ENCODE measurements around the gene GAP43.
A peak's percentile ranks its signal among the peaks of the same experiment; 100 is the strongest.

The GAP43 gene

DNA sequence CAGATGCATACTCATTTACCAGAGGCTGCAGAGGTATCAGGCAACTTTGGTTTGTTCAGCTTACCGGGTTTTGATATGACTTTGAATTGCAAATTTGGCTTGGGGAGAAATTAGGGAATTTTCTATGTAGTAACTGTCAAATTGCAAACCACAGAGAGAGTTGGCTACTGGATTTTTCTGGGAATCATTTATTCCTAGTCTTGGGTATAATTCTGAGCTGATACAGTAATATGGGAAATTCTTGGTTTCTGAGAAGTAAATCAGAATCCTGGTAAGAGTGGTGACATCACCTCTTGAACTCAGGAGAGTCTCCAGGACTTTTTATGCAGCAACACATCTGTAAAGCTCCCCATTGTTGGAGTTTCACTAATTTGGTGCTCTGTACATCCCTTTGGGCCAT, 39.0 kb downstream of the GAP43 start:
- no peak for DNase-seq (ENCODE audit: low read depth)

DNA sequence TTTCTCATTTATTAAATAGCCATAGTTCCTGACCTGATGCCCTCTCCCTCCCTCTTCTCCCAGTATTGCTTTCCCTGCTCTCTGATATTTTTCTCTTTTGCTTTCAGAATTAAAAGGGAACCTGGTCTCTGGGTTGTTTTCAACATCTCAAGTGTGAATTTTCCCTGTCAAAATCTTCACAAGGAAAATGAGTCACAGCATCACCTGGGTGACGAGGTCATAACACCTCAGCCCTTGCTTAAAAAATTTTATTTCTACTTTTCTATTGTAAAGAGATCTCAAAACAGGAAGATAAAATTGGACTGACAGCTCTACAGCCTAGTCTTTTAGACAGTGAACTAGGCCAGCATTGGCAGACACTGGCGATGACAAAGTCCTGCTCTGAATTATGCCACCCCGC, 40.1 kb downstream of the GAP43 start:
- DNase-seq (ENCODE audit: low read depth), result no peak

DNA sequence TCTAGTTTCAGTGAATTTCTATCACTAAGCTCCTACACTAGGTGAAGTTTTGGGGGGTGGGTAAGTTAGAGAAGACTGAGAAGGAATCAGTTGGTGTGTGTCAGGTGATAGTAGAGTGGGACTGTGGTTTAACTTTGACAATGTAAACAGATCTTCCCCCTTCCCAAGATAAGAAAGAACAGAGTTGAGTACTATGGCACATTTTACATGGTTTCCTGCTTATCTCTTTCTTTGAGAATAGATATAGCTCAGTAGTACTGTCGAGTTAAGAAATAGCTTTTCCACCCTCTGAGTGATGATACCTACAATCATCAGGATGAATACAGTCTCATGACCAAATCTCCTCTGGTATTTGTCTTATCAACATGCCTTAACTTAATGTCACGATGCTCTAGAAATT, 42.8 kb downstream of the GAP43 start:
- no peak for DNase-seq (ENCODE audit: low read depth)

DNA sequence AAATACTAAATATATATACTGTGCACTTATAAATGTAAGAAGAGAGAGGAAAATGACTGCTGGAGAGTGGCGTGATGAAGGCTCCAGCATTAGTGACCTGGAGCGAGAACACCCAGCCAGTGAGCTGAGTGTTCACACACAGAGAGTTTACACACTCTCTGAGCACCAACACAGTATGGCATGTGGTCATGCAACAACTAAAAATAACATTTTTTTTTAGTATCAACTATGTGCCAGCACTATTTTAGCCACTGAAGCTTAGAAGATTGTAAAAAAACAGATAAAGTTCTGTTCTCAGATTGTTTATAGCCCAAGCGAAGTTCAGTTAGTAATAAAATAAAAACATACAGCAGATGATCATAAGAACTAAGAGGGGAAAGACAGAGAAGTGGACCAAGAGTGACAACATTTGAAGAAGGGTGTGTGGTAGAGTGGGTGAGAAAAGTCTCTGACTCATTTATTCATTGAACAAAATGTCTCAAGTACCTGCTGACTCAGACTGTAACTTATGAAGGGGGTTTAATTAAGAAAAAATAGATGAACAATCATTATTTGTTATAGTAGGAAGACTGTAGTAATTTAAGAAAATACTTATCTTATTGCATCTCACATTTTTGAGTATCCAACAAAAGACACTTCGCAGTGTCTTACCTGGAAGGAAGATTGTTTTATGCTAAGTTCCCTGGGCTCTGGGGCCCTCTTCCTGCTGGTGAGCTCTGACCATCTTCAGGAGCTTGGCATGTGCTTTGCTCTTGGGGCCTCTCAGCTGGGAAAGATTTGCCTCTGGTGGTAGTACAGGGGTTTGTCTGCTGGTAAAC, 43.8 kb downstream of the GAP43 start:
- no peak for DNase-seq (ENCODE audit: low read depth)

DNA sequence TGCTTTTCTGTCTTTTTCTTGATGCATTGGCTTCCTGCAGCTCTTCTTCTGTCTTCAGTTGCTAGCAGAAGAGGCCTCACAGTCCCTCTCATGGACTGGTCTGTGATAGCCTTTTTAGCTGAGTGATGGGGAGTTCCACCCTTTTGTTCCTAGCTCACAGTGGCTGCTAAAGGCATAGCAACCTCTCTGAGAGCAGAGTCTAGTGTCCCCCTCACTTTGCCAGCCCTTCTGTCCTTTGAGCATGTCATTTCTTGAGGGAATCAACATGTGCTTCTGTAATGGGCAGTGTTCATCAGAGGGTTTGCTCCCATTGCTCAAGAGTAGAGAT, 44.4 kb downstream of the GAP43 start:
- DNase-seq (ENCODE audit: low read depth), result no peak

DNA sequence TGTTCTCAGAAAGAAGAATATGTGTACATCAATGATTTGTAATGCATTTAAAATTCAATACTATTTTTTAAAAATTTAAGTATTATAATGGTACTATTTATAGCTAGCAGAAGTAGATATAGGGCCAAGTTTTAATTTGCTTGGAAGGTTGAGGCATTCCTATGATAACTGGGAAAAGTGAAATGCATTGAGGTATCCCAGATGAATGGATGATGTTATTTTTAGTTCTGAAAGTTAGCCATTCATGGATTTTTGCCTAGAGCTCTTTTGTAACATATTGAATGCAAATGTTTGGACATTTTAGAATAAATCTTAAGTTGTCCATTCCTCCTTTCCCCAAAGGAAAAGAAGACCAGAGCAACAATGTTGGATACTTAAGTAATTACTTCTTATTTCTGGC, 47.6 kb downstream of the GAP43 start:
- no peak for DNase-seq (ENCODE audit: low read depth)

DNA sequence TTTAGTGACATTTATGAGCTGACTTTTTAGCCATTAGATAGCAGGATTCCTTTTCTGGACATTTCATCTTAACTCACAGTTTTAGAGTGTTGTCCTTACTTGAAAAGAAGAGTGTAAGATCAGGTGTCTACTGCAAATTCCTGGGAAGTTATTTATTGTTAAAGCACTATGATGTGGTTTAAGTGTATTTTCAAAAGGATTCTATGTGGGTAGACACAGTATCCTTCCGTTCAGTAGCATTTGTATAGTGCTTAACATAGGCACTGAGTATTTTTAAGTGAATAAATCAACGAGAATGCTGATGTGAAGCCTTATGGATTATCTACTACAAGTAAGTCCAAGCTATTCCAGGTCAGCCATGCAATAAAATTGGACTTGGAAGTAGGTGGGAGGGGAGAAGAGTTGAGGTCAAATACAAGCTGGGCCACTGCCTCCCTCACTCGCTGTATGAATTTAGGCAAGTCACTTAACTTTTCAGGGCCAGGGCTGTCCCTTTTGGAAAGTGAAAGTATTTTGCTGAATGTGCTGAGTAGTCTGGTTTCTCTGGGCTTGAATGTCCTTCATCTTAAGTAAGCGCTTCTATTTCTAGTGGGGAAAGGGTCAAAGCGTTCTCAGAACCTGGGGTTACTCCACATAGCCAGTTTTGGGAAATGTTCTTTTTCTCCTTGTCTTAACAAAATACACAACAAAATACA, 48.6 kb downstream of the GAP43 start:
- no peak for DNase-seq (ENCODE audit: low read depth)

DNA sequence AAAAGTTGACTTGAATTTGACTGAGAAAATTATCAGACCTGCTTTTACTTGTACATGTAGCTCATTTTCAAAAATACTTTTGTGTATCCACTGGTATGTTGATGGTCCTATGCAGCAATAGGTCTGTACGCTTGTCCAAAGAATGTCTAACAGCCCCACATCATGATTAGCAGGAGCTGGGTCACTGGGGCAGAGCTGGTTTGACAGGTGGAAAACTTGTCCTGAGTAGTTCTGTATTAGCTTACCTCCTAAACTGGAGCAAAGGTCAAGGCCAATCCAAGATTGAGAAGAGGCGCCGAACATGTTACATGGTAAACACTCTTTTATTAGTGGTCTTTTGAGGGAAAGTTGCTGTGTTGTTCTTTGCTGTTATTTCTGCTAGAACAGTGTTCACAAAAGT, 50.6 kb downstream of the GAP43 start:
- no peak for DNase-seq (ENCODE audit: low read depth)

DNA sequence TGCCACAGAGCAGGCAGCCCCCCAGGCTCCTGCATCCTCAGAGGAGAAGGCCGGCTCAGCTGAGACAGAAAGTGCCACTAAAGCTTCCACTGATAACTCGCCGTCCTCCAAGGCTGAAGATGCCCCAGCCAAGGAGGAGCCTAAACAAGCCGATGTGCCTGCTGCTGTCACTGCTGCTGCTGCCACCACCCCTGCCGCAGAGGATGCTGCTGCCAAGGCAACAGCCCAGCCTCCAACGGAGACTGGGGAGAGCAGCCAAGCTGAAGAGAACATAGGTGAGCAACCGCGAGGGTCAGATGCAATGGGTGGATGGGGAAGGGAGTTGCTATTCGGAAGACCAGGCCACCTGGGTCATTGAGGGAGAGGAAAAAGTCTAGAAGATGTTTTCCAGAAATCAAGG, 53.0 kb downstream of the GAP43 start:
- no peak for DNase-seq (ENCODE audit: low read depth)

DNA sequence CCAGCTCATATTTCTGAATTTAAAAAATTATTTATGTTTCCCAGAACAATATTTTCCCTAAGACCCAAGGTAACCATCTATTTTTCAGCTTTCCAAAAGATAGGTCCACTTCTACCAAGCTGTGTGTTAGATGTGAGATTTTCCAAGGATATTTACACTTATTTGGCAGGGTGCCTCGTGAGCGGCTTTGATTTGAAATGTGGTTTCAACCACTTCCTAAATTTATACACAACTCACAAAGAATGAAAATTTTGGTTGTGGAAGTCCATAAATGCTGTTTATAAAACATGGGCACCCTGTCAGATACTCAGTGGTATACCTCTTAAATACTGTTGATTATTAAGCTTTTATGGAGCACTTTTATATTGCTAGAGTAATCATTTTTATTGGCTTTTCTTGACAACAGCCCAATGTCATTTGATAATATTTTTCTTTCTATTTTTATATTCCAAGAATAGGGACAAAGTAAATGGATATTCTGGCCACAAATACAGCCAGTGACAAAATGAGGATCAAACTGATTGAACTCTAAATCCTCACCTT, 57.6 kb downstream of the GAP43 start:
- DNase-seq (ENCODE audit: low read depth), result no peak

DNA sequence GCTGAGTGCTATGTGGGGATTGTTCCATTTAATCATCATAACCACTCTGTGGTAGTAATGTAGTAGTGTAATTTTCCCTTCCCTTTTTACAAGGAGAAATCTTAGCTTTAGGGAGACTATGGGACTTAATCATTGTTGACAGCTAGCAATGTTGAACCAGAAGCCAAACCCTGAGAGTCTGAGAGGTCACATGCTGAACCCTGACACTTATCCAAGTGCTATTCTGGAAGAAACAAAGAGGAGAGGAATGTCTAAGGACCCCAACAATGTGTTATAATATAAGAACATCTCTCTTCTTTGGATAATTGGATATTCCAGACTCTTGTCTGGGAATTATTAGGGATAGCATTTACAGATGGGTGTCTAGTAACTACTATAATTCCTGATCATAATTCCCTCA, 58.4 kb downstream of the GAP43 start:
- DNase-seq (ENCODE audit: low read depth), result no peak

DNA sequence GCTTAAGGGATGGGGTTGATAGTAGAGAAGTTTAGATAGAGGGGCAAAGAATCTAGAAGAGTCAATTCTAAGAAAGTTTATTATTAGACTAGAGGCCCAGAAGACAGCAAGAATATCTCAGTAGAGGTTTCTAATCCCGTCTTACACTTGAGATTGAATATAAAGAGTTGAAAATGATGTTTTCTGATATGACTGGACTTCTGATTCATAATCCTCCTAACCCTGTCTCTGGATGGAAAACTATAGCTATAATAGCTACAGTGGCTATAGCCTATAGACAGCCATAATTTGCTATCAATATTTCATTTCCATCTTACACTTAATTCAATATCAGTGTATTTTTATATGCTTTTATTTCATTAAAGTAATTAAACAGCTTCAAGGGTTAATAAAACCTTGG, 60.0 kb downstream of the GAP43 start:
- DNase-seq (ENCODE audit: low read depth), result no peak

DNA sequence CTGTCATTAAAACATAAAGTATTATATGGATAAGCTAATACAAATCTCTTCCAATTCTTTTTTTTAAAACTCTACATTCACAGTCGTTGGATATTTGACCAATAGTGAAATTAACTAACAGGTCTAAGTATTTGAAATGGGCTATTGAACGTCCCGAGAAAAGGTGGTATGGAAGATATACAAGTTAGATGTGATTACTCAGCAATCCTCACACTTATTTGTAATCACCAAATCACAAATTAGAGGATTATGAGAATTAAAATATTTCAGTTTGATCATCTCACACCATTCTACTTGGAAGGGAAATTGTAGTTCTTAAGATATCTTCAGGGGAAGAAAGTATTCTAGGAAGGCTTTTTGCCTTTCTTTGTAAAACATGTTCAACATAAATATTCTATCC, 60.5 kb downstream of the GAP43 start:
- no peak for DNase-seq (ENCODE audit: low read depth)

DNA sequence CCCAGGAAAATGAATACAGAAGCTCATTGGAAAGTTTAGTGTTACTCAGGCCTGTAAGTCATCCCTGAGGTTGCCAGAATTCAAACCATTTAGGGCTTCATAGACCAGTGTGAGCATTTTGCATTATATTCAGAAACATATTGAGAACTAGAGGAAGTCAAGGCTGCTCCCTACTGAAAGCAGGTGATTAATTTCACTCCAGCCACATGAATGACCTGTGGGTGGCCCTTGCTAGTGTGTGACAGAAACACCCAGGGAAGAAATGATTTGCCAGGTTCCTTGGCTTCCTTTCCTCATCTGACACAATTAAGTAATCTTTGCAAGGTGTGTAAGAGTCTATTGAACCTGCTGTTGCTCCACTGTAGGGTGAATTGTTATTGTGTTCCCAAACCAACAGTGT, 61.8 kb downstream of the GAP43 start:
- DNase-seq (ENCODE audit: low read depth), result no peak

DNA sequence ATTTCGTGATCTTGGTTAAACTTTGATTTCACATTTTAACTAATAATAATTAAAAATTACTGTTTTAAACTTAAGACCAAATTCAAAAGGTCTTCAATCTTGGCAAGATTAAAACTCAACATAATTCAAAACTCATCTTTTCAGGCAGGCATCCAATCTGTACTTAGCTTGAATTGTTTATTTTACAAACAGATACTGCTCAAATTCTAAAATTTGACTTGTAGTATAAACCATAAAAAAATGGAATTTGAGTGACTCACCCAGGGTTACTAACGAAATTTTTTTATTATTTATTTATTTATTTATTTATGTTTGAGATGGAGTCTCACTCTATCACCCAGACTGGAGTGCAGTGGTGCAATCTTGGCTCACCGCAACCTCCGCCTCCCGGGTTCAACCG, 64.4 kb downstream of the GAP43 start:
- DNase-seq (ENCODE audit: low read depth), result no peak

DNA sequence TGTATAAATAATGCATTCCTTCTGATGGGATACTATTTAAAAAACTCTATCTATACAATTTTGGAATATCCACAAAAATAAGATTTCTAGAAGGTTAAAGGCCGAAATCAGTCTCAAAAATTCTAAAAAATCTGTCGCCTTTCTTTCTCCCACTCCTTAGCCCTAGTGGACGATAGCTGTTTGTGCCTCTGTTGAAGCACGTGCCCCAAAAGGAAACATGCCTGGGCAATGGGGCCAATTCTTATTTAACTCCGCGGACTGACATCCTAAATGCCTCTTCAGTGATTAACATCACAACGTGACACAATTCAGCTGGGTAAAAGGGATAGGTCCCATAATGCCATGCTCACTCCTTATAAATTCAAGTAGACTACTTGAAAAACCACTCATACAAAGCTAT, 65.1 kb downstream of the GAP43 start:
- no peak for DNase-seq (ENCODE audit: low read depth)

DNA sequence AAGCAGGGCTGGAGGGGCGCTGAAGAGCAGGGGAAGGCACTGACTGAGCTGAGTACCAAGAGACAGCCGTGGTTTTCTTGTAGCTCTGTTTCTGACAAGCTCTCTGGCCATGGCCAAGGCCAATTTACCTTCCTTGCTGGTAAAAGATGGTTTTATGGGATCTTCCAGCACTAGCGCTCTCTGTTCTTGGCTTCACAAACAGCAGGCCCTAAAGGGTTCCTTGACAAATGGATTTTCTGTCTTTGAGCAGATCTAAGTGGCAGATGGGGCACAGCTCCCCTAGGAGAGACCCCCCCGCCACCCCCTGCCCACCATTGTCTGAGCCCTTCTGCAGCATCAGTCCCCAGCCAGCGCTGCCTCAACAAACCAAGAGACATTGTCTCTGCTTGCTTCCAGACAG, 66.6 kb downstream of the GAP43 start:
- DNase-seq (ENCODE audit: low read depth), result no peak

DNA sequence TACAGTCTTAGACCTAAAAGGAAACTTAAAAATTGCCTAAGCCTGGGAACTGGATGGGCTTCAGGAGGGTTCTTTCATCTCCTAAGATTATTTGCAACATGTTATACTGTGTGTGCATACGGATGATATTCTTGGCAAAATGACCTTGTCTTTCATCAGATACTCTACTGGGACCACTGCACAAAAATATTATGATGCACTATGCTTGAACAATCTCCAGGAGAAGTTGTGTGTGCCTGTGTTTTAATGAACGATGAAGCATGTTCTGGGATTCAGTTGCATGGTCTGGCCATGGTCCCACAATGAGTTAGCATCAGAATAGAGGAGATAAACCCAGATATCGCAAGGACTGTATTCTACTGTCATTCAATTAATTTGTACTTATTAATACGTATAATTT, 68.7 kb downstream of the GAP43 start:
- DNase-seq (ENCODE audit: low read depth), result no peak

DNA sequence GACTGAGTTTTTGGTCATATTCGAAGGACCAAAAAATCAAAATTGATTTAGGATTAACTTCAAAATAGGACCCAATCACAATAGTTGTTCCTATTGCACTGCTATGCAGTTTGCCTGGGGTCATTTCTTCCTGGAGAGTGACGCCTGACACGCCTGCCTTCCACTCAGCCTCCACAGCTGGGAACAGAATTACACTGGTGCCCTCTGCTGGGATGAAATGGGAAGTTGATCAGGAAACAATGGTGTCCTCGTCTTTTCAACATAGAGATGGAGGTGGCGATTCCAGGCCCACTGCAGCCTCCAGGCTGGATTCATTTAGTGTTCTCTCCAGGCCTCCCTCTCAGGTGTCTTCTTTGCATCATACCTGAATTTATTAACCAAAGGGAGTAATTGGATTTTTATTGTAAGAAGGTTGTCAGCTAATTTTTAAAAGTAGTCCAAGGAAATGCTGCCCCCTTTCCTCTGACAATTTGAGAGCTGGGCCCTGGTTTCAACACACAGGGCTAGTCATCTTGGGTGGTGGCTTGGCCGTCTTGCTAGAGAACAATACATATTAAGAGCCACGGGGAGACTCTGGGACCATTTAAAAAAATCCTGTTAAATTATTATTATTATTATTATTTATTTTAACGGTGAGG, 69.7 kb downstream of the GAP43 start:
- peak; percentile 14 for DNase-seq (ENCODE audit: low read depth)

DNA sequence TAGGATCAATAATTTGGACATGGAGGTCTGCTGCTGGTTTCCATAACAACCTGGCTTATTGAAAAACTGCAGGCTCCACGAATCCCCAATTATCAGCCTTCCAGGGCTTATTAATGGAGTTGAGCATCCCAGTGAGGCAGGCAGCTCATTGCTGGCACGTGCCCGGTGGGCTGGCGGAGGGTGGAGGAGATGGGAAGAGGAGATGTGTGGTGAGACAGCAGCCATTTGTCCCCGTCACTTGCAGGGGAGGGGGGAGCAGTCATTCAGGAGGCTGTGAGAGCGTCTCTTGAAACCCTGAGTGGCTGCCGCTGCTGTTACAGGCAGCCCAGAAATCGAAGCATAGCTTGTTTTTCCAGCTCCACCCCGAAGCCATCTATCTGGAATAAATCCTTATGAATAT, 70.6 kb downstream of the GAP43 start:
- DNase-seq (ENCODE audit: low read depth), result no peak

DNA sequence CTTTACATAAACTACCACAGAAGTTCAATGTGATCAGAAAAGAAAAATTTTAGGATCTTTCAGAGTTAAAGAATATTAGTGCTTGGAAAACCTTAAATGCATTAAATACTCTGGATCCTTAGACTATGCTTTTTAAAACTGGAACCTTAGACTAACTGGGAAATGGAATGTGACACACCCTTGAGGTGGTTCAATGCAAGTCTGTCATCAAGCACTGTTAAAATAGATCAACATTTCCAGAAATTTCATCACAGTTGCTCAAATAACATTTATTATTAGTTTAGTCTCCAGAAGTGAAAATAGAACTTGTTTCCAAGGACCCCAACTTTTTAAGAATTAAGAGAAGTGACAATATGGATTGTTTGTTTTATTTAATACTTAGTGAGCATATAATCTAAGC, 71.8 kb downstream of the GAP43 start:
- DNase-seq (ENCODE audit: low read depth), result no peak

DNA sequence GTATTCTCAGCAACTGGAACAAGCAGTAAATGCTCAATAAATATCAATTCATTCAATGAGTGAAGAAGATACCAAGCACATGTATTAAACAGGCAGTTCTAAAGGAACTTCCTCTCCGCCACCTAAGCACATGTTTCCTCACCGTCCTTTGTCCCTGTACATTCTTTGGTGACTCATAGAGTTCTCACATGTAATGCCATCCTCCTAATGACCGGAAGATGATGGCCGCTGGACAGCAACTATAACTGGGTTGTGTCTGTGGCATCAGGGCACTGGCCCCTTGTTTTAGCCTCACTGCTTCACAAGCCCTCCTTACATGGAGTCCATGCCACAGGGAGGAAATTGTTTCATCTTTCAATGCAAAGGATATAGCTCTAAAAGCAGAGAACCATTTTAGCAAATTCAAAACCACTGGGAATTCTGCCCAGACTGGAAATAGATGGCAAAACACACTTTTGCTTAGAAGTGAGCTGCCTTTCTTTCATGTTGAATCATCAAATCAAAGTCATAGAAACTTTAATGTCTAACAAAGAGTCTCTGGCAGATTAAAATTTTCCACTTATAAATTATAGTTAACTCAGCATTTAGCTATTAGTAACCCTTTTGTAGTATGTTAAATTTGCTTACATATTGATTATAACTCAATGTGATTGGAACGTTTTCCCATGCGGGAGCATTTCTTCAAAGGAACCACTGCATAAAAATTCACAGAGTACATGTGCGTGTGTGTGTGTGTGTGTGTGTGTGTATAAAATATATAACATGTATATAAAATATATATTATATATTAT, 74.1 kb downstream of the GAP43 start:
- no peak for DNase-seq (ENCODE audit: low read depth)
